Activated T-cell treated with anti-CD3 and anti-CD28 coated beads for 1 hour (primary cell): ENCODE results near the gene DYSF.

Experiments
- DNase-seq: peaks from one replicate; pipeline ENCODE4 v3.0.0-alpha.2; 2020; ENCODE audit warnings: low read depth

The DYSF gene

GRCh38 chr2:71614976-71615766 lies 161.8 kb downstream of the DYSF start:
- no peak for DNase-seq

- no peak for DNase-seq
Observed at GRCh38 chr2:71615767-71616730, 162.7 kb downstream of the DYSF start.

- no peak for DNase-seq
Observed at GRCh38 chr2:71617266-71617665, 163.9 kb downstream of the DYSF start.

- no peak for DNase-seq
Observed at GRCh38 chr2:71618327-71619113, 165.2 kb downstream of the DYSF start.

GRCh38 chr2:71619230-71619741 lies 165.9 kb downstream of the DYSF start:
- no peak for DNase-seq

- no peak for DNase-seq
Observed at GRCh38 chr2:71620116-71620515, 166.8 kb downstream of the DYSF start.

- no peak for DNase-seq
Observed at GRCh38 chr2:71620851-71621251, 167.5 kb downstream of the DYSF start.

GRCh38 chr2:71629273-71629672 lies 175.9 kb downstream of the DYSF start:
- no peak for DNase-seq

GRCh38 chr2:71629771-71630453 lies 176.6 kb downstream of the DYSF start:
- no peak for DNase-seq

- DNase-seq: no peak
Observed at GRCh38 chr2:71630454-71631328, 177.3 kb downstream of the DYSF start.

- DNase-seq: no peak
Observed at GRCh38 chr2:71631411-71631931, 178.1 kb downstream of the DYSF start.

- no peak for DNase-seq
Observed at GRCh38 chr2:71633086-71633485, 179.7 kb downstream of the DYSF start.

GRCh38 chr2:71634567-71634966 lies 181.2 kb downstream of the DYSF start:
- no peak for DNase-seq

- no peak for DNase-seq
Observed at GRCh38 chr2:71635798-71636197, 182.4 kb downstream of the DYSF start.

GRCh38 chr2:71637168-71637567 lies 183.8 kb downstream of the DYSF start:
- no peak for DNase-seq

- DNase-seq: no peak
Observed at GRCh38 chr2:71637736-71638135, 184.4 kb downstream of the DYSF start.

GRCh38 chr2:71639735-71640134 lies 186.4 kb downstream of the DYSF start:
- DNase-seq: no peak

- no peak for DNase-seq
Observed at GRCh38 chr2:71640489-71640888, 187.1 kb downstream of the DYSF start.

GRCh38 chr2:71643674-71644357 lies 190.5 kb downstream of the DYSF start:
- no peak for DNase-seq

- no peak for DNase-seq
Observed at GRCh38 chr2:71646028-71646427, 192.7 kb downstream of the DYSF start.
